ENCODE measurements around the gene RPS2.
"Not testable (repeated sequence)": the region's sequence is repeated elsewhere in the genome, so short reads cannot be mapped to it uniquely, and the experiment has no call there.

The RPS2 gene

DNA sequence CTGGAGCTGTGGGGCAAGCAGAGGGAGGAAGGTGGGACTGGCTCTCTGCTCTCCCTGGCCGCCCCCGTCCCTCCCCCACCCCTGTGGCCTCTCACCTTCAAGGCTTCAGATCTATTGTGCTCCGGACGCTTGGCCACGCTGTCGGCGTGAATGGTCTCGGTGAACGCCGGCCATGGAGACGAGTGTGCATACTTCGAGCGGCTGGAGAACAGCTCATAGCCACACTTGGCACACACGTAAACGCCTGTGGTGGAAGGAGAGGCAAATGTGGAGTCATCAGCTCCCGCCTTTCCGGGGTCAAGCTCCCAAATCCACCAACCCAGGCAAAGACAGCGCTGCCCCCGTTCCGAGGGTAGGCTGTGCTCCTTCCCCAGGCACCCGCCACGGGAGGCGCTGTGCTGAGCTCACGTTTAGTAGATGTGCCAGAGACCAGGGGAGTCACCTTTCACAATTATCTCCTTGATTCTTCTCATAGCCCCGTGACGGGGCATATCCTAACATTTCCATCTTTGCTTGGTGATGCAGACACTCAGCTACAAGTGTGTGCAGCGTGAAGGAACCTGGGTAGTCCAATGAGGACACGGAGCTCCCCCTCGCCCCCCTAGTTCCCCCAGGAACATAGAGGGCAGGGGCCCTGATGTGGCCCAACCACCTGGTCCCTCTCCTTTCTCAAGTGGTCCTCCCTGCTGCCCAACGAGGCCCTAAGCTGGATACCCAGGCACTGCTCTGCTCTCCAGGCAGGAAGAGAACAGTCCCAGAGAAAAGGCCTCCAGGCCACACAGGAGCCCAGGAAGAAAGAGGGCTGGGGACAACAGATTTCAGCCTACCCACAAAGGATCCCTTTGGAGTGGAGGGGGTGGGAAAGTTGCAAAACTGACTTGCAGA, 23.2 kb downstream of the RPS2 start:
- no peak for DNase-seq

DNA sequence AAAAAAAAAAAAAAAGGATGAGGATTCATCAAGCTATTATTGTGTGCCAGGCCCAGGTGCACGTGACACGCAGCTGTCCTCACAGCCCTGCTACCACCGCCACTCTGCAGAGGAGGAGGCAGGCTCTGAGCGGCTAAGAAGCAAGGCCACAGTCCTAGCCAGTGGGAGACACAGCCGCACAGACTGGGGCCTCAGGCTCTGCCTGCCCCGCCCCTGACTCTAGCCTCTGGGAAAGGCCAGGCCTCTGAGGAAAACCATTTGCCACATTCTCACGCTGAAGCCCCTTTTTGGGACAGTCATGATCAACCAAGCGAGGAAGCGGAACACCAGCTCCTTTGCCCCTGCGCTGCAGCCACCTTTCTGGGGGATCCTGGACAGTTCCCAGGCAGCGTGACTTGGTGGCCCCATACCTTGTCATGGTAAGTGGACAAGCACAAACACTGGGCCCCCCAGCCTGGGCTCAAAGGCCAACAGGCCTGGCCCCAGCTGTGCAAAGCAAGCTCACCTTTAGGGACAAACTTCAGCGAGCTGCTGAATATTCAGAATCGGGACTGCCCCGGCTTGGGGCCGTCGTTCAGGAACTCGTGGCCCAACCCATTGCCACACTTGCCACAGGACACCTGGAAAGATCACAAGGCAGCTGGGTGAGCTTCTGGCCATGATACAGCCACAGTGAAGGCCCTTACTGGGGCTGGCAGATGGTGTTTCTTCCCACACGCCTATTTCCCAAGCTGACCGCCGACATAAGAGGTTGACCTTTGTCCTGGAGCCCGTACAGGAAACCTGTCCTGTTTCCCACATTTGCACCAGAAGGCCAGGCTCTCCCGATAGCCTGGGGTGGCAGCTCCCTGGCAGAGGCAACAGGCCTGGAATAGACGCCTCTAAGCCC, 24.1 kb downstream of the RPS2 start:
- DNase-seq: no peak

DNA sequence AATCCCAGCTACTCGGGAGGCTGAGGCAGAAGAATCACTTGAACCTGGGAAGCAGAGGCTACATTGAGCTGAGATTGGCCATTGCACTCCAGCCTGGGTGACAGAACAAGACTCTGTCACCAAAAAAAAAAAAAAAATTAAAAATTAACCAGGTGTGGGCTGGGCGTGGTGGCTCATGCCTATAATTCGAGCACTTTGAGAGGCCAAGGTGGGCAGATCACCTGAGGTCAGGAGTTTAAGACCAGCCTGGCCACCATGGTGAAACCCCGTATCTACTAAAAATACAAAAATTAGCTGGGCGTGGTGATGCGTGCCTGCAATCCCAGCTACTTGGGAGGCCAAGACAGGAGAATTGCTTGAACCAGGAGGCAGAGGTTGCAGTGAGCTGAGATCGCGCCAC, 24.8 kb downstream of the RPS2 start:
- not testable (repeated sequence) for DNase-seq

DNA sequence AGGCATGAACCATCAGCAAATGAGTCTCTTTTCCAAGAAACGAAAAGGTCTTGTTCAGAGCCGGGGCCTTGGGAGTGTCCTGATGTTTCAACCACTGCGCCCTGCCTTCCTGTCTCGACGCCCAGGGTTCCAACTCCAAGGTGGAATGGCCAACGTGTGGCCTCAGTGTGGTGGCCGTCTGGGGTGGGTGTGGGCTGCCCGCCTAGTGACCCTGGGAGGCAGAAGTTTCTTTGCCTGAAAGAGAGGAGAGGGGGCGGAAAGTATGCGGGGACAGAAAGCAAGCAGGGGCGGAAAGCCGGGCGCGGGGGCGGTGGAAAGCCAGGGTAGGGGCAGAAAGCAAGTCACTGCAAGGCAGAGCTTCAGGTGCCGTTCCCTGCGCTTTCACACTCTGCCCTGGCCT, 25.7 kb downstream of the RPS2 start:
- no peak for DNase-seq

DNA sequence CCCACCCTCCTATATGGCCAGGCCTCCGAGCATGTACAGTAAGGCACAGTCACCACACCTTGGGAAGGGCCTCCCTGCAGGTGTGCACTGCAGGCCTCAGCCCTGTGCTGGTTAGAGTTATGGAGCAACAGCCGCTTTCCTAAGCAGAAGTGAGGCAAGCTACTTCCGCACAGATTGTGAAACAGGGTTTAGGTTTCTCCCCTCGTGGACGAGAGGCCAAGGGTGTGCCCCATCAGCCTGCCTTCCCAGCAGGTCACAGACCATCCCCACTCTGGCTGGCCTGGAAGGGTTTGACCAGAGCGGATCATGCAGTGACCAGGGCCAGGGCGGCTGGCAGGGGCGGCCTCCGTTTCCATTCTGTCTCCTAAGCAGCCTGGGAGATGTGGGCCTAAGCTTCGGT, 26.3 kb downstream of the RPS2 start:
- no peak for DNase-seq

DNA sequence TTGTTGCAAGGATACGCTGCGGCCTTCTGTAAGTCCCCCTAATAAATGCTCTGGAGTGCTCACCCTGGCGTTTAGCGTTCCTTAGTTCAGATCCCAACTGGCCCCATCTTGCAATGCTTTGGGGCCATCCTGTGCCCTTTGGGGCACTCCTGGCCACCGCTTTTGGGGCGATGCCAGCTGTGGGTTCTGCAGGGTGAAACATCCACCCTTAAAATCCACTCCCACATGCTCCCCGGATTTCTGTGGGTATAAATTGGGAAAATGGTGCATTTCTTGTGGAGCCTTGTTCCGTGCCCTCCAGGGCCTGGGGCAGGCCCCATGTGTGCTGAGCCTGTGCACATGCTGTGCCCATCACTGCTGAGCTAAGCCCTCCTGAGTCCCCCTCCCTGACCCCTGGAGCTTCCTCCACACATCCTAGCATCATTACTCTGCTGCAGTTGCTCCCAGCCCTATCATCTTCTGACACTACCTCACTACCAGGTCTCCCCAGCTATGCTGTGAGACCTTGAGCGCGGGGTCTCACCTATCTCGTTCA, 27.6 kb downstream of the RPS2 start:
- no peak for DNase-seq

DNA sequence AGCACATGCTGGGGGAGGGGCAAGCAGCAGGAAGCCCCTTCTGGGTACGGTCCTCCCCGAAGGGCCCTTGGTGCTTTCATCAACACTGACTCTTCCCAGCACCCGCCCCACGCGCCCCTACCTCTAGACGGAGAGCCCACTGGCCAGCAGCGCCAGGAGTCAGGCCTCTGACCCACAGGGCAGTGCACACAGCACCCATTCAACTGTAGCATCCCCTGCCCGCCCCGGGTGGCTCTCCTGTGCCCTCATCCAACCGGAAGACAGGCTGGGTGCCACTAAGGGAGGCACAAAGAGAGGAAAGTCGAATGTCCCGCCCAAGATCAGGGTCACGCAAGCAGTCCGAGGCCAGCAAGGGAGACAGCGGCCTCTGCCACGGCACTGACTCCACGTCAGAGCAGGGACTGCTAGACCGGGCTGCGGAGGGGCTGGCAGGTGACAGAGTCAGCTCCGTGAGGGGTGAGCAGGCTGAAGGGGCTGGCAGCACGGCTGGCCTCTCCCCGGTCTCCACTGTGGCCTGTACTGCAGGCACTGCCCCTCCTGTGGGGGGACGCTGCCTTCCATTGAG, 31.4 kb downstream of the RPS2 start:
- DNase-seq: no peak

DNA sequence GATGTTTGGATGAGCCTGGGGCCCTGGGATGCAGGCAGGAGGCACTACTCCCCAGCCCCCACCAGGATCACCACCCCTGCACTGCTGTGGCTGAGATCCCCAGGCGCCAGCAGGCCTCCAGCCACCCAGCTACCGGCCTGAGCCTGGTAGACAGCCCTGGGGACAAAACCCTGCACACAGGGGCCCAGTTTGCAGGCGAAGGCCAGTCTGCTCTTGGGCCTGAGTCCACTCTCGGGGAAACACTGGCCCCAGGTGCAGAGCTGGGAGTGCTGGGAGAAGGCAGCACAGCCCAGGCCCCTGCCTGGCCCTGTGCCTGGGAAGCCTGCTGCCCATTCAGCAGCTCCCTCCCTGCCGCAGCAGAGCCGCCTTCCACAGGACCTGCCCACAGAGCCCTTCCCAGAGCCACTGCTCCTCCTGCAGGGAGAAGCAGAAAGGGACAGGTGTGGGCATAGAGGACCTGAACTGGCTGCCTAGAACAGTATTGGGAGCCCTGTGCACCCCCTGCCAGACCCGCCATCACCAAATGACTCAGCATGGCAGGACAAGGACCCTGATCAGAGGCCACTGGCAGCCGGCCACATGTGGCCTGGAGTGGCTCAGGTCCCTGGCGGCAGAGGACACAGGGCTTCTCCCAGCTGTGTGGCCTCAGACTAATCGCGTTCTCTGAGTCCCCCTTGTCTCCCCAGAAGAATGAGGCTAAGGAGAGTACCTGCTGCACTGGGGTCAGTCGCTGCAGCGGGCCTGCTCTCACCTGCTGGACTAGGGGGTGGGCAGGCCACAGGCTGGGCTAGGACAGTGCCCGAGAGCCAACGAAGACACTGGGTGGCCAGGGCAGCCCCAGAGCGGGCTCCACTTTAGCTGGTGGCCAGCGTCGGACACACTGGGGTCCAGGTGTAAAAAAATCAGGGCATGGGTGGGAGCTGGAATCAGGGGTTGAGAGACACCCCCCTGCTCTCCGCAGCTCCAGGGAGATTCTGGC, 32.3 kb downstream of the RPS2 start:
- no peak for DNase-seq

DNA sequence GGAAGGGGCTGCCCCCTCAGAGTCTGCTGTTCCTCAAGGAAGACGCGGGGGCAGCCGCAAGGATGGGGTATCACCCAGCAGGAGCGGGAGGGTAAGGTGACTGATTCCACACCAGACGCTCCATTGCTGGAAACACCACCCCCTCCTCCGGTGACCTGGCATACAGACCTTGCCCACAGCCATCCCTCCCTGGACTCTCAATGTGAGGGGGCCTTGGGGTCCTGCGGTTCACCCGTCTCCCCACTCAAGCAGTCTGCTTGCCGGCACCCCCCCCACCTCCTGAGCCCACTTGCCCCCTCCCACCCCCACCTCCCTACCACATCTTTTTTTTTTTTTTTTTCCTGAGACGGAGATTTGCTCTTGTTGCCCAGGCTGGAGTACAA, 34.3 kb downstream of the RPS2 start:
- no peak for DNase-seq

DNA sequence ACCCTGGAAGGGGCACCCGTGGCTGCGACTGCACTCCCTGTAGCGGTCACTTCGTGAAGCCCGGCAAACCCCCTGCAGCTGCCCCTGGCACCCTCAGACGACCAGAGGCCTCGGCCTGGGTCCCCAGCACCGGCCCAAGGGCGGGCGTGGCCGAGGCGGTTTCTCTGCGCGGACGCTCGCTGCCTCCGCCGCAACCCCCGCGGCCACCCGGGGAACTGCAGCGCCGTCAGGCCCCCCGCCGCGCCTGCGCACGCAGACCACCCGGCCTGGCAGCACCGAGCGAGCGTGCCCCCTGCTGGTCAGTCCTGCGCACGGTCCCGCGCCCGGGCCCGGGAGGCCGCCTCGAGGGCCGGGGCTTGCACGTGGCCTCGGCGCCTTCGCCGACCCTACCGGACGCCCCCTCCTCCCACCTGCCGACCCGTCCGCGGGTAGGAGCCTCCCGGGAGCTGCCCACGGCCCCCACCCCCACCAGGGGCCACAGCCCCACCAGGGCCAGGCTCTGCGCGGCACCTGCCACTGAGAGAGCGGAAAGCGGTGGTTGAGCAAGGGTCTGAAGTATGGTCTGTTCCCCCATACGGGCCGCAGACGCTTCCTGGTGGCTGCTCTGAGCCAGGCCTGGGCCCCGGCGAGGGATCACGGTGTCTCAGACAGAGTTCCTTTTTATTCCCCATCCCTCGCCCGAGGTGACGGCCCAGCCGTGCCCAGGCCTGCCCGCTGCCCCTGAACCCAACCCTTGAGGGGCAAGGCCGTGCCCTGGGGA, 34.9 kb downstream of the RPS2 start:
- peak; percentile 92 for DNase-seq

DNA sequence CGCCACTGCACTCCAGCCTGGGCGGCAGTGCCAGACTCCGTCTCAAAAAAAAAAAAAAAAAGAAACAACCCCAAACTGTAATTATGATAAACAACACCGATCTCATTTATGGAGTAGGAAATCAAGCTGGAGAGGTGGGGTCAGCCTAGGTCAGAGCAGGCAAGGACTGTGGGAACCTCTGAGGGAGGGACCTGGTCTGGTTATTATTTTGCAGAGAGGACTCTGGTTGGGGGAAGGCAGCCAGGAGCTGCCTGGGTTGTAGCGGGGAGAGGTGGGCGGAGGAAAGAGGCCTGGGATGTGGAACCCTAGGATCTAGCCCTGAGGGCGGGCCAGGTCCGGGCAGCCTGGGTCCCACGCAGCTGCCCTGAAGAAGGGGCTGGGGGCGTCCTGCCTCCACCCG, 35.5 kb downstream of the RPS2 start:
- DNase-seq: peak; percentile 26

DNA sequence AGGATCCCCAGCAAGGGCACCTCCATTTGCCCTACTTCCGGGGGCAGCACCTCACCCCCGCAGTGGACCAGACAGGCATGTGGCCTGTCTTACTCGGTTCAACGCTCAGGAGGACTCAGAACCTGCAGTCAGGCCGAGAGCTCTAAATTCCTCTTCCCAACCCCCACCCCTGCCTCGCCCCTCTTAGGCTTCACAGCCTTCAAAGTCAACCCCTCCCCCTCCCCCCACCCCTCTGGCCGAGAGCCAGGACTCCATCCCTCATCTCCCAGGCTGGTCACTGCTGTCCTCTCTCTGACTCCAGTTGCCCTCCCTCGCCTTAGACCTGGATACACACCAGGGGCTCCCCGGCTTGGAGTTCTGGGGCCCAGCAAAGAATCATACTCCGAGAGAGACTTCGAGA, 38.4 kb downstream of the RPS2 start:
- no peak for DNase-seq

DNA sequence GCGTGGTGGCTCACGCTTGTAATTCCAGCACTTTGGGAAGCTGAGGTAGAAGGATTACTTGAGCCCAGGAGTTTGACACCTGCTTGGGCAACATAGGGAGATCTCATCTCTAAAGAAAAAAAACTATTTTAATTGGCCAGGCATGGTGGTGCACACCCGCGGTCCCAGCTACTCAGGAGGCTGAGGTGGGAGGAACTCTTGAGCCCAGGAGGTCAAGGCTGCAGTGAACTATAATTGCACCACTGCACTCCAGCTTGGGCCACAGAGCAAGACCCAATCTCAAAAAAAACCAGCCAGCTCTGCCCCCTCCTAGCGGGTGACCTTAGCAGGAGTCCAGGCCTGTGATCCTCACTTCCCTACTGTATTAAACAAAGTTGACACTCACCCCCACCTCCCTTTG, 40.5 kb downstream of the RPS2 start:
- DNase-seq: no peak

DNA sequence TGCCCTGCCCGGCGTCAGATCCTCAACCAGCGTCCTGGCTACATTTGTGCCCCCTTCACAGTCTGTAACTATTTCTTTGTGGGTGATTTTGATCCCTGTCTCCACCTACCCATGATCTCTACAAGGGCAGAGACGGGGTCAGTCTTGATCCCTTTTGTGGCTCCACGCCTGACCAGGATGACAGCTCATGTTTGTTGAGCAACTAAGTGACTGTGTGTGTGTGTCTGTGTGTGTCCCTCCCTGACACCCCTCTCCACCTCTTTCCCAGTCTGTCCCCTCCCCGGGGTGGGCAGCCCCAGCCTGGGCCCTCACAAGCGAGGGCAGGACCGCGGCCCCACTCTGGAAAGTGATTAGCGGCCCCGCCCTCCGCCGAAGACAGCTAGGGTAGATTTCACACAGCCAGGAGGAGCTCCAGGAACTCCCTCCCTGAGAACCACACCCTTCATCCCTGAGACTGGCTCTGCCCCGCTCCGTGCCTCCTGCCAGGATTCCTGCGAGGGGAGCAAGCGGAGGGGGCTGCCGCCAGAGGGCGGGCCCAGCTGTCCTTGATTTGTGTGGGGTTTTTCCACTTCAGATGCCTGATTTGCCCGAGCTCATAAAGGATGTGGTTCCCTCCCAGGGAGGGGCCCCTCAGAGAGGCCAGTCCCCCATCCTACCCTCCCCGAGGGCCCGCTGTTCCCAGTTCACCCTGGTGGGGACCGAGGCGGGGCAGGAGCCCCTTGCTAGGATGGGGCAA, 41.2 kb downstream of the RPS2 start:
- no peak for DNase-seq

DNA sequence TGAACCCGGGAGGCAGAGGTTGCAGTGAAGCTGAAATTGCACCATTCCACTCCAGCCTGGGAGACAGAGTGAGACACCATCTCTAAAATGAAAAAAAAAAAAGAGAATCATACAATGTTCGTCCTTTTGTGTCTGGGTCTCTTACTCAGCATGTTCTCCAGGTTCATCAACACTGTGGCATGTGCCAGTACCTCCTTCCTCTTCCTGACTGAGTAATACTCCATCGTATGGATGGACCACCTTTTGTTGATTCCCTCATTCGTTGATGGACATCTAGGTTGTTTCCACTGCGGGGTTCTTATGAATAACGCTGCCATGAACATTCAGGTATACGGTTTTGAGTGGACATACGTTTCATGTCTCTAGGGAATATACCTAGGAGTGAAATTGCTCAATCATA, 42.3 kb downstream of the RPS2 start:
- DNase-seq: no peak

DNA sequence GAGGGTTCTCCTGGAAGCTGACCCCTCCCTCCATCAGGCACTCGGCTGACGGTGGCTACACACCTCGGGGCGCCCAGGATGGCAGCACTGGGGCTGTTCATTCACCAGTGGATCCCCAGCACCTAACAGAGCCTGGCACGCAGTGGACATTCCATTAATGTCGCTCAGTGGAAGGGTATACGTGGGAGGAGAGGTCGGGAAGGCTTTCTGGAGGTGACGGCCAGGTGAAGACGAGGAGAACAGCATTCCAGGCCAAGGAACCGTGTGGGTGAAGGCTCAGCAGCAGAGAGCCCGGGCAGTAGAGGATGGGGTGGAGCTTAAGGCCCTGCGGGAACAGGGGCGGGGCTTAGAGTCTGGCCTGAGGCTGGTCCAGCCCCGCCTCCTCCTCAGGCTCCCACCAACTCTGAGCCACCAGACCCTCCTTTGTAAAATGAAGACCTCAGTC, 43.9 kb downstream of the RPS2 start:
- DNase-seq: peak; percentile 41

DNA sequence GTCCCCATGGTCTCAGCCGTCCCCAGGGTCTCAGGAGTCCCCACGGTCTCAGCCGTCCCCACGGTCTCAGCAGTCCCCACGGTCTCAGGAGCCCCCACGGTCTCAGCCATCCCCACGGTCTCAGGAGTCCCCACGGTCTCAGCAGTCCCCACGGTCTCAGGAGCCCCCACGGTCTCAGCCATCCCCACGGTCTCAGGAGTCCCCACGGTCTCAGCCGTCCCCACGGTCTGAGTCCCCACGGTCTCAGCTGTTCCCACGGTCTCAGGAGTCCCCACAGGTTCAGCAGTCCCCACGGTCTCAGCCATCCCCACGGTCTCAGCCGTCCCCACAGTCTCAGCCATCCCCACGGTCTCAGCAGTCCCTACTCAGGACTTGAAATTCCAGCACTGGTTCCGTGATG, 44.5 kb downstream of the RPS2 start:
- not testable (repeated sequence) for DNase-seq

DNA sequence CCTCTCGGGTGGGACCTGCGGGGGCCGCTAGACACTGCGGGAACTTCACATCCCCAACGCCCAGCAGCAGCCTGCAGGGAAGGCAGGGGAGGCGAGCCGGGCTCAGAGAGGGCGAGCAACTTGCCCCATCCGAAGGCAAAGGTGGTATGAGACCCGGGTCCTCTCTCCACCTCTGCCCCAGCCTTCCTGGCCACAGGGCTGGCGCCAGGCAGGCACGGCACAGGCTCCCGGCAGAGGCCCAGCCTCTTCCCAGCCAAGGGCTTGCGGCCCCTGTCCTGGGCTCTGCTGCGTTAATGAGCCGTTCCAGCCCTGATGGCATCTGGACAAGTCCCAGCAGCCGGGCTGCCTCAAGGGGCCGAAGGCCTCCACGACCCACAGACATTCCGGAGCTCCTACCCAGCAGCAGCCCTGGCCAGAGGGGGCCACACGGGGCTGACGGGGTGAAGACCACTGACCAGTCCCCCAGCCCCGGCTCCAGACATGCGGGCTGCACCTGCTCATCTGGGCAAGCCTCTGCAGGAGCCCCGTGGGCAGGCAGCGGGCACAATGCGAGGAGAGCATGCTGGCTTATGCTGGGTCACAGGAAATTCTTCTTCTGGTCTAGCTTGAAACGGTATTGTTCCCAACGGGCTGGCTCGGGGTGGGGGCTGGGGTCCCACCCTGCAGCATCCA, 45.2 kb downstream of the RPS2 start:
- no peak for DNase-seq

DNA sequence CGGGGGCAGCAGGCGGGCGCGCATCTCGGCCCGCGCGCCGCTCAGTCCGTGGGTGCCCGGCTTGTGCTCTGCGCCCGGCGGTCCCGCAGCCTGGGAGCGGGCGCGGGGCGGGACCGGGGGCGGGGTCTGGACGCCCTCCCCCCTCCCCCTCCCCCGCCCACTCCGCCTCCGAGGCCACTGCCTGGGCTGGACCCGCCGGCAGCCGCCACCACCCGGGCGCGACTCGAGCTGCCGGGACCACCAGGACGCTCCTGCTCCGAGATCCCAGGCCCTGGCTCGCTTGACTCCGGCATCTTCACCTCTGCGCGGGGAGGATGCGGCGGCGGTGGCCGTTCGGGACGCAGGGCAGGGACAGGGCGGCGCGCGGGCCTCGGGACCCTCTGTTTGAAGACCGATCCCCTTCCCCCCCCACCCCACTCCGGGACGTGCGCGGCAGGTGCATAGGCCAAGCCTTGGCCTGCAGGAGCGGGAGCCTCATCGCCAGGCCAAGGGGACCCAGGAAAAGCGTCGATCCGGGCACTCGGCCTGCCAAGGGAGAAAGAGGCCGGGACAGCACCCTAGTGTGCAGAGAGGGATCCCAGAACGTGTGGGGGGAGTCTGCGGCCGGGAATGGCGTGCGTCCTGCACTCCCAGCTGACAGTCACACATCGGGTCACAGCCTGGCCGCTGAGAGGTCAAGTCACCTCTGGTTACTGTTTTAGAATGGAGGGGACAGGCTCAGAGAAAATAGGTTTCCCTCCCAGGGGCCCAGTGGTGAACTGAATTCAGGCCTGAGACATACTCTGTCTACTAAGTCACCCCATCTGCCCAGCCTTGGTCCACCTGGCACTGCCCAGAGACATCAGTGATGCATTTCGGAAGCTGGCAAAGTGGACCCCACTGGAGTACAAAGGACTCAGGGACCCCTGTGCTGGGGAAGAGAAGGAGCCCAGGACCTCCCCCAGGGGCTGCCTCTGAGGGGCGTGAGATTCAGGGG, 46.0 kb downstream of the RPS2 start, which contains the start of gene HS3ST6:
Gene HS3ST6 (minus strand): TSS at position 65 of the 976 bp plus-strand sequence. CDS start 92 bp downstream, outside the sequence.
- DNase-seq: no peak
